Activated naive CD8-positive, alpha-beta T cell treated with anti-CD3 and anti-CD28 coated beads, Interleukin-2, amount 50 U/mL, for 24 hours (primary cell): ENCODE measurements around the gene HOXD9.

Experiments
- ATAC-seq: fragments of 150-1000 bp; cut with Tn5 transposase; one replicate; pipeline ENCODE4 v1.10.0; 2021
- DNase-seq: peaks from one replicate; pipeline ENCODE4 v3.0.0; 2021
- H3K27ac Mint-ChIP-seq: one replicate; pipeline ENCODE4 v1.8.0; 2021; ENCODE audit warnings: mild to moderate bottlenecking, mixed read lengths
- H3K27me3 Mint-ChIP-seq: one replicate; pipeline ENCODE4 v1.8.0; 2021; ENCODE audit warnings: mixed read lengths
- H3K36me3 Mint-ChIP-seq: one replicate; pipeline ENCODE4 v1.8.0; 2021; ENCODE audit warnings: low read depth, mixed read lengths
- H3K4me1 Mint-ChIP-seq: one replicate; pipeline ENCODE4 v1.8.0; 2021; ENCODE audit warnings: mixed read lengths
- H3K4me3 Mint-ChIP-seq: one replicate; pipeline ENCODE4 v1.8.0; 2021; ENCODE audit warnings: mild to moderate bottlenecking, moderate library complexity, mixed read lengths
- H3K9me3 Mint-ChIP-seq: one replicate; pipeline ENCODE4 v1.8.0; 2021; ENCODE audit warnings: mixed read lengths

HOXD9 gene

DNA sequence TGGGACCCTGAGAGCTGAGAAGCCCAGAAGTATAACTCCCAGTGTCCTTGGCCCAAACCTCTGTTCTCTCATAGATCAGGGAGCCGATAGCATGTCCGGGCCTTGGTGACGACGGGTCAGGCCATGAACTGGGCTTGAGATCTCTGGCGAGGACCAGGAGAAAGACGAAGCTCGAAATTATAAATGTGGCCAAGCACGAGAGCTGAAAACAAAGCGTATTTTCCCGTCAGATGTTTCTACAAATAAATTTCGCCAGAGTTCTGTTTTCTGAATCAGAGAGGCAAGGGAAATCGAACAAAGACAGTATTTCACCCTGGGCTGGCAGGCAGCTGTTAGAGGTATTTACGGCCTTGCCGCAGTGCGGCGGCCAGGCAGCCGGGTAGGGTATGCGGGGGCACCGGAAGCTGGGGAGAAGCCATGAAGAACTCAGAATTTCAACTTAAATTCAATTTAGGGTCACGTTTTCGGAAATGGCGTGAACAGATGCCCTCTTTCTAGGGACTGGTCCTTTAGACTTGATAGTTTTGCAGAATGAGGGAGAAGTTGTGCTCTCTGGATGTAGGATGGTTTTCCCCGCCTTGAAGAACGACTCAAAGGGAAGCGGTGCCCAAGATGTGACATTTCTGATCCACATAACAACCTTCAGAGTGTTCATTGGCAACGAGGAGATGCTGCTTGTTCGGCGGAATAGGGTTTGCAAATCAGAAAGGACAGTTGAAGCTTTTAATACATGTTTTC, 16.6 kb downstream of the HOXD9 start:
- Mint-ChIP-seq H3K27me3 (peaks cover 82% of the 10 kb centered on the region), H3K4me1 (peaks cover 25% of the 10 kb centered on the region), H3K27ac (no peak overlapping the region), H3K36me3 (peaks cover 6% of the 10 kb centered on the region), H3K4me3 (no peak overlapping the region), H3K9me3 (peaks cover 8% of the 10 kb centered on the region)
- ATAC-seq (no peak), DNase-seq (no peak)

DNA sequence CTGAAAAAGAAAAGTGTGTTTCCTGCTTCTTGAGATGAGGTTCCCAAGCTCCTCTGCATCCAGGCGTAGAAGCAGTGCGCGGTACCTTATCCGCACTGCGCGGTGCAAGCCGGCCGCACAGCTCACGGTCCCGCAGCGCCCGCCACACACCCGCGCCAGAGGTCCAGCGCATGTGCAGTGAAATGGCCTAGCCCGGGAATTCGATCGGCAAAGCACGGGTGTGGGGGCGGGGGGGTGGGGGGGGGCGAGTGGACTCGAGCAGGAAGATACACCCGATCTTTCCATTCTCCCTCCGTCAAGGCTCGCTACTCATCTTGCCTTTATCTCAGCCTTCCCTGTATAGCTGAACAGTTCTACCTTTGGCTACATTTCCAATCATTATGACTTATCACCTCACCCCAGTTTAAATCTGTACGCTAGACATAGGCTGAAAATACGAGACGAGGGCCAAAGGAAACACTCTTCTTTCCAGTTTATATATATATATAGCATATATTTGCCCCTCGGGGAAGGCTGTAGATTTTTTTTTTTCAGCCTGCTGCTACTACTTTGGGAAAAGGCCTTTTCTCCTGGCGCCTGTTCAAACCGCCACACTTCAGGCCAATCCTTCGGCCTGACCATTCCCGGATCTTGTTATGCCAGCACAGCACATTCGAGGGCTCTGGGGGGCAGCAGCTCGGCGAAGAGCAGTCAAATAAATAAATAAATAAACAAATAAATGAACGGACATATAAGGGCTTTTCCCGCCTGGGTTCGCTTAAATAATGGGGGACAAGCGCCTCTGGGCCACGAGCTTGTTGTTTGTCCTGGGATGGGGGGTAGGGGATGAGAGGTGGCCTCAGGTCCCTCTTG, 17.4 kb downstream of the HOXD9 start:
- H3K27ac Mint-ChIP-seq: no peak overlapping the region
- H3K4me1 Mint-ChIP-seq: peaks cover 25% of the 10 kb centered on the region
- no peak for ATAC-seq
- no peak for DNase-seq
- peaks cover 8% of the 10 kb centered on the region for H3K9me3 Mint-ChIP-seq
- no peak overlapping the region for H3K4me3 Mint-ChIP-seq
- peaks cover 6% of the 10 kb centered on the region for H3K36me3 Mint-ChIP-seq
- peaks cover 79% of the 10 kb centered on the region for H3K27me3 Mint-ChIP-seq

DNA sequence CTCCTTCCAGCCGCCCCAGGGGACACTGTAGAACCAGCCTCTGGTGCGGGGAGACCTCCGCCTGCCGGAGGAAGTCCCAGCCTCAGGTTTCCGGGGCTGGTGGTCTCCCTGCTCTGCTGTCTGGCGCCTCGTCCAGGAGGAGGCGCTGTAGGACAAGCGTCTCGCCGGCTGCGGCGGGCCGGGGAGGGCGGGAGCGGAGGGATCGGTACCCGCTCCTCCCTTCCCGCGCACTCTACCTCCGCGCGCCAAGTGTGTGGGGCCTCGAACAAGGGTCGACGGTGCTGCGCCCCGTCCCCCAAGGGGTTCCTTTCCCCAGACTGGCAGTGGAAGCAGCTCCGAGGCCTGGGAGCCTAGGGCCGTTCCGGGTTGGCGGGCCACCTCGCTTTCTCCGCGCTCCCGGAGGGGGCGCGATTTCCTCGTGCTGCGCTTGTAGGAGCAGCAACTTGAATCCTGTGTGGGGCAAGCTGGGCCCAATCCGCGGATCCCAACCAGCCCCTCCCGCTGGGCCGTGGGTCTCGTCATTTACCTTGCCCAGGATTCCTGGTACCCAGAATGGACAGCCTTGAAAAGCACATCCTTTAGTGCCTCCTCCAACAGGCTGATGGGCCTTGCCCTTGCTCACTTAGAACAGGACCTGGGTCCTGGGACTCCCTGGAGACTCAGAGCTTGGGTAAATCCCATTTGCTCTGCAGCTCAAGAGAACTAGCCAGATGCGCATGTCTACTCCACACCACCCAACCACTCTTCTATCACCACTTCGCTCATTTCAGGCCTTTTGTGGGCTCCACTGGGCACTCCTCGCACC, 18.2 kb downstream of the HOXD9 start:
- Mint-ChIP-seq H3K9me3 (peaks cover 4% of the 10 kb centered on the region), H3K27me3 (peaks cover 78% of the 10 kb centered on the region), H3K4me1 (peaks cover 20% of the 10 kb centered on the region), H3K36me3 (peaks cover 6% of the 10 kb centered on the region), H3K27ac (no peak overlapping the region), H3K4me3 (peak overlapping the region; percentile 14)
- ATAC-seq: peak; percentile 81
- peak; percentile 78 for DNase-seq

DNA sequence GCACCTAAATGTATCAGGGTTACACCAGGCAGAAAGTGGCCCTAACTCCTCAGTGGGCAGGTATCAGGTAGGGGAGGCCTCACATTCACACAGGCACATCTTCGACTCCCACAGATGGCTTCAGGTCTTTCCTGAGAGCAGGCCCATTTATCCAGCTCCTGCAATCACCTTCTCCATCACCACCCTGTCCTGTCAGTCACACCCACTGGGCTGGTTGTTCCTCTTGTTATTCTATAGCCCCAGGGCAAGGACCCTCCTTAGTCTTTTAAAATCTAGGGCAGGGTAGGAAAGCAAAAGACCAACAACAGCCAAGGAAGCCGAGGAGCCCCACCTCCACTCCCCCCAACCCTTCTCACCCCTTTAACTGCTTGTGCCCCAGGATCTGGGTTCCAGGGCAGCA, 19.8 kb downstream of the HOXD9 start:
- peaks cover 4% of the 10 kb centered on the region for H3K9me3 Mint-ChIP-seq
- no peak overlapping the region for H3K27ac Mint-ChIP-seq
- peaks cover 83% of the 10 kb centered on the region for H3K27me3 Mint-ChIP-seq
- H3K36me3 Mint-ChIP-seq: peaks cover 6% of the 10 kb centered on the region
- DNase-seq: no peak
- no peak for ATAC-seq
- no peak overlapping the region for H3K4me3 Mint-ChIP-seq
- peaks cover 18% of the 10 kb centered on the region for H3K4me1 Mint-ChIP-seq

DNA sequence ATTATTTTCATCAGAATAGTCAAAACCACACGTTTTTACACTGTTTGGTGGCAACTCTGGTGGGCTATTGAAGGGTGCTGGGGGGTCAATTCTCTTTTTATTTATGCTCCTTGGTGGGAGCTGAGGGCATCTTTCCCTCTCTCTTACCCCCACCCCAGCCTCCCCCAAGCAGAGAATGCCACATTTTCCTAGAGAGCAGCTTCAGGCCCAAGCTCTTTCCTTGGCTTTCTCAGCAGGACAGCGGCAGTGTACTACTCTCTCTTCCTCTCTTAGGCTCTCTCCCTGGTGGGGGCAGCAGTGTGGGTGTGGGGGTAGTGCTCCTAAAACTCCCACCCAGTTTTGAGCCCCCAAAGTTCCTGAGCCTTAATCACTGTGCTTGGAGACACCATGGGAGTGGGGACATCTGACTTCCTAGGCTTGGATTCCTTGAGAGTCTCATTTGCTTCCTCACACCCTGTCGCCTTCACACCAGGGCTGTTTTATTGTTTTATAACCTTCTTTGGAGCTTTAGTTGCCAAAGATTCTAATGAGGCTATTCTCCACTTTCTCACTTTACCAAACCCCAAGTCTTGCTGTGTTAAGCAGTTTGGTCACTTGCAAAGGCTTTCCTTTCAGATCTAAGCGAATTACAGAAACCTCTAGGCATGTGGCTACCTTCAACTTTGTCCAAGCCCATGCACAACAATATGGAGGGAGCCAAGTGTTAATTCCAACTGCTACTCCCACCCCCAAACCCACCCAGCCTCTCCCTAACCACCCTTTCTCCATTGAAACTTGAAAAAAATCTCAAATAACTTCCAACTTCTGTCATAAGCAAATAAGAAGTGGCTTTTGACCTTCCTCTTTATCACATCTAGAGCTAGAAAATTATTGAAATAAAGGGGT, 22.8 kb downstream of the HOXD9 start:
- peaks cover 84% of the 10 kb centered on the region for H3K27me3 Mint-ChIP-seq
- ATAC-seq (no peak), DNase-seq (no peak)
- no peak overlapping the region for H3K27ac Mint-ChIP-seq
- H3K4me3 Mint-ChIP-seq: no peak overlapping the region
- no peaks in the 10 kb centered on the region for H3K9me3 Mint-ChIP-seq
- H3K36me3 Mint-ChIP-seq: no peaks in the 10 kb centered on the region
- peaks cover 6% of the 10 kb centered on the region for H3K4me1 Mint-ChIP-seq

GRCh38 chr2:176146101-176146500, 23.6 kb downstream of the HOXD9 start:
- DNase-seq (no peak), ATAC-seq (no peak)
- Mint-ChIP-seq H3K27me3 (peaks cover 88% of the 10 kb centered on the region), H3K9me3 (no peaks in the 10 kb centered on the region), H3K27ac (no peak overlapping the region), H3K4me1 (peaks cover 2% of the 10 kb centered on the region), H3K36me3 (no peaks in the 10 kb centered on the region), H3K4me3 (no peak overlapping the region)

DNA sequence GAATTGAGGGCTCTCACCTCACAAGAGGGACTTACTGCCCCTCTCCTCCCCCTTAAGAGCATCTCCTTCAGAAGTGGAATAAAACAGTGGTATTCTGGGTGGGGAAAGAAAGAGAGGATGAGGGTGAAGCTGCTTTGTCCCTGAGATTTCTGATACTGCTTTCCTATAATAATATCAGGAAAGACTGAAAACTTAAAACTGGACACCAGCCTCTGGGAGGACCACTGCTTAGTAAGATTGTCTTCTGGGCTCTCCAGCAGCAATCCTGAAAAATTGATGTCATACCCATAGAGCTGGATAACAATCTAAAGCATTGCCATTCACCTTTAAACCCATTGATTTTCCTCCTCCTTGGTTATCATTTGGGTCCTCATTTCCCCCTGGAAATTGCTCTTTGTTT, 24.1 kb downstream of the HOXD9 start:
- no peak for DNase-seq
- Mint-ChIP-seq H3K4me3 (no peak overlapping the region), H3K36me3 (no peaks in the 10 kb centered on the region), H3K27ac (no peak overlapping the region), H3K27me3 (peaks cover 88% of the 10 kb centered on the region), H3K4me1 (no peaks in the 10 kb centered on the region), H3K9me3 (no peaks in the 10 kb centered on the region)
- ATAC-seq: no peak

- Mint-ChIP-seq H3K27me3 (peaks cover 87% of the 10 kb centered on the region), H3K27ac (no peak overlapping the region), H3K4me1 (no peaks in the 10 kb centered on the region), H3K9me3 (no peaks in the 10 kb centered on the region), H3K4me3 (no peak overlapping the region), H3K36me3 (no peaks in the 10 kb centered on the region)
- ATAC-seq (no peak), DNase-seq (no peak)
These were observed 24.8 kb downstream of the HOXD9 start for GRCh38 chr2:176147210-176147799.

GRCh38 chr2:176147800-176148496, 25.4 kb downstream of the HOXD9 start:
- Mint-ChIP-seq H3K4me3 (no peak overlapping the region), H3K36me3 (no peaks in the 10 kb centered on the region), H3K27ac (no peak overlapping the region), H3K9me3 (no peaks in the 10 kb centered on the region), H3K27me3 (peaks cover 90% of the 10 kb centered on the region), H3K4me1 (peaks cover 3% of the 10 kb centered on the region)
- DNase-seq: no peak
- ATAC-seq: no peak

GRCh38 chr2:176148751-176149421, 26.4 kb downstream of the HOXD9 start:
- no peak for ATAC-seq
- Mint-ChIP-seq H3K27ac (no peak overlapping the region), H3K4me3 (no peak overlapping the region)

GRCh38 chr2:176149481-176149938, 27.0 kb downstream of the HOXD9 start:
- Mint-ChIP-seq H3K9me3 (no peaks in the 10 kb centered on the region), H3K27me3 (peaks cover 94% of the 10 kb centered on the region), H3K4me3 (no peak overlapping the region), H3K4me1 (peaks cover 3% of the 10 kb centered on the region), H3K27ac (no peak overlapping the region), H3K36me3 (no peaks in the 10 kb centered on the region)
- ATAC-seq (no peak), DNase-seq (no peak)

More at GRCh38 chr2:176148751-176149421, 26.4 kb downstream of the HOXD9 start:
- DNase-seq: no peak
- Mint-ChIP-seq H3K27me3 (peaks cover 91% of the 10 kb centered on the region), H3K36me3 (no peaks in the 10 kb centered on the region), H3K4me1 (peaks cover 3% of the 10 kb centered on the region), H3K9me3 (no peaks in the 10 kb centered on the region)

GRCh38 chr2:176149939-176150583, 27.5 kb downstream of the HOXD9 start:
- no peaks in the 10 kb centered on the region for H3K9me3 Mint-ChIP-seq
- ATAC-seq (no peak), DNase-seq (no peak)
- H3K4me1 Mint-ChIP-seq: peaks cover 3% of the 10 kb centered on the region
- H3K4me3 Mint-ChIP-seq: no peak overlapping the region
- no peak overlapping the region for H3K27ac Mint-ChIP-seq
- peaks cover 93% of the 10 kb centered on the region for H3K27me3 Mint-ChIP-seq
- no peaks in the 10 kb centered on the region for H3K36me3 Mint-ChIP-seq
